ENCODE results near the gene RASIP1.

RASIP1 gene

DNA sequence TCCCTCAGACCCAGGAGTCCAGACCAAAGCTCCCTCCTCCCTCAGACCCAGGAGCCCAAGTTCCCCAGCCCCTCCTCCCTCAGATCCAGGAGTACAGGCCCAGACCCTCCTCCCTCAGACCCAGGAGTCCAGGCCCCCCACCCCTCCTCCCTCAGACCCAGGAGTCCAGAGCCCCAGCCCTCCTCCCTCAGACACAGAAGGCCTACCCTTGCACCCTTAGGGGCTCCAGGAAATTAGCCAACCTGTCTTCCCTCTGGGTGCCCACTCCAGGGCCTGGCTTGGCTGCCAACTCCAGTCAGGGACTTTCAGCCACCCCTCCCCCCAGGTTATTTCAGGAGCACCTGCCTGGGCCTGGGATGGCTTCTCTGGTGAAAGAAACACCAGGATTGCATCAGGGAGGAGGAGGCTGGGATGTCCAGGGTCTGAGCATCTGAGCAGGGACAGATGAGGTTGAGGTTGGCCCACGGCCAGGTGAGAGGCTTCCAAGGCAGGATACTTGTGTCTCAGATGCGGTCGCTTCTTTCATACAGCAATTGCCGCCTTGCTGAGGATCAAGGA lies 14.8 kb upstream of the RASIP1 start, which contains the start of gene FGF21:
Gene FGF21, plus strand, starts transcription at position 441 of the 558 bp plus-strand sequence. CDS start 713 bp downstream, outside the sequence.
- DNase-seq (no peak), ATAC-seq (no peak)

DNA sequence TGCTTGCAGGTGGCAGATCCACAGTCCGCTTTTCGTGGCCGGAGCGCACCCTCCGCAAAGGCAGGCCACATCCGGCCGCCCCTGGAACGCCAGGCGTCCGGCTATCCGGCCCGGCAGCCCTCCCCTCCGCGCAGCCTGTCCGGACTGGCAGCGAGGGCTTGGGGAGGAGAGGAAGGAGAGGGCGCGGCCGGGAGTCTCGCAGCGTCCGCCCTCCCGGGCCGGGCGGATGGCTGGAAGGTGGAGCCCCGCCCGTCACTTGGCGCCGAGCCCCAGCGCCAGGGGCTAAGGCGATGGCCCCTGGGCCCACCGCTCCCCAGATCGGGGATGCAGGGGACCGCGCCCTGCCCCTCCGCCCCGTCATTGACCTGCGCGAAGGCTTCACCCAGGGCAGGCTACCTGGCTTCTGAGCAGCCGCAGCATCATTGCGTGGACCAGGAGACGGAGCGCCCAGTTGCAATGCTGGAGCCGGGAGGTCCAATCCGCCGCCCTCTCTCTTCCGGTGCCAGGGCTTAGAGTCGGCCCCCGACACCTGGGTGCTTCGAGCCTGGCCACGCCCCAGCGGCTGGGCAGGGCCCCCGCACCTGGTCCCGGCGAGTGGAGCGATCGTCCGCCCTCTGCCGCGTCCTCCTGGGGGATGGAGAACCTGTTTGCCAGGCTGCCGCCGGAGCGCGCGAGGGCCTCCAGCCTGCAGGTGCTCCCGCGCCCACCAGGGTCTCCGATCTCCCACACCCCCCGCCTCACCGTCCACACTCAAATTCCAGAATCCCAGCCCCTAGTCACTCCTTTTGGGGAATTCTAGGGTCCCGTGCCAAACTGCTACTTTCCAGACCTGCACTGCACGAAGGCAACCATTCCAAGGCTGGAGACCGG lies 12.3 kb upstream of the RASIP1 start, which contains the start of gene FUT1:
Gene FUT1, minus strand, starts transcription at position 146 of the 870 bp plus-strand sequence. CDS start 1,360 bp downstream, outside the sequence.
- ATAC-seq (peak; percentile 59), DNase-seq (peak; percentile 32)

DNA sequence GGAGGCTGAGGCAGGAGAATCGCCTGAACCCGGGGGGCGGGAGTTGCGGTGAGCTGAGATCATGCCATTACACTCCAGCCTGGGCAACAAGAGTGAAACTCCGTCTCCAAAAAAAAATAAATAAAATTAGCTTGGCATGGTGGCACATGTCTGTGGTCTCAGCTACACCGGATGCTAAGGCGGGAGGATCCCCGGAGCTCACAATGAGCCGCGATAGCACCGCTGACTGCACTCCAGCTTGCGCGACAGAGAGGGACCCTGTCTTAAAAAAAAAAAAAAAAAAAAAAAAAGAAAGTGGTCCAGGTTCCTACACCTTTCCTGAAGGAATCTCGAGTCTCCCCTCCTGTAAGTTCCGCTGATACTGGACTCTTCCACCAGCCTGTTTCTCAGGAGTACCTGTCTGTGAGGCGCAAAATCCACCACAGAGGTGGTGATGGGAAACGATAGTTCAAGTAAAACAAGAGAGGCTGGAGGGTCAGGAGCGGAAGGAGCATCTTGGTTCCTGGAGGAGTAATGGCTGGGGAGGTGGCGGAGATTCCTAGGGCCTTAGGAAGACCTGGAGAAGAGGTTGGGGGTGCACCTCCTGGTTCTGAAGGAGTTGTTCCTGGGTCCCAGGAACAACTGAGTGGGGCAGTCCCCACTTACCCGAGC lies 11.6 kb upstream of the RASIP1 start:
- DNase-seq, result no peak
- no peak for ATAC-seq

DNA sequence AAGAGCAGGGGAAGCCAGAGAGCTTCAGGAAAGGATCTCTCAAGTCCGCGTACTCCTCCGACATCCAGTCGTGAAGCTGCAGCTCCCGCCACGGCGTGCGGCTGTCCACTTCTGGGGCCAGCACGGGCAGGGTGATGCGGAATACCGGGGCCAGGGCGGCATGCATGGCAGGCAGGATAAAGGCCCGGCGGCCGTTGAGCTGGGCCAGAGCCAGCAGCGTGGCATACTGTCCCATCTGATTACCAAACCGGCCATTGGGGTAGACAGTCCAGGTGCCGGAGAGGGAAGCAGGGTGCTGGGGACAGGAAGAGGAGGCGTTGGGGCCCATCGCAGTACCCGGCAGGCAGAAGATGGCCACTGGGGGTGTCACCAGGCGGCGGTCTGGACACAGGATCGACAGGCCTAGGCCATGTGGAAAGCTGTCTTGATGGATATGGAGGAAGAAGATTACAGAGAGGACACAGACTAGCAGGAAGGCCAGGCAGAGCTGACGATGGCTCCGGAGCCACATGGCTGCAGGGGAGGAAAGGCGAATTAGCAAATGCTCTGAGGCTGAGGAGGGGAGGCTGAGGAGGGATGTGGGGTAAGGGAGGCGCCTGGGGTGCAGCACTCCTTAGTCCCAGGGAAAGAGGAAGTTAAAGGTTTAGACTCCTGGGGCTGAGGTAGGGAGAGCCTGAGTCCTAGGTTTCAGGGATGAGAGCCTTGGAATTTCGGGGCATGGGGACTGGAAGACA lies 10.5 kb upstream of the RASIP1 start:
- no peak for ATAC-seq
- DNase-seq, result no peak

DNA sequence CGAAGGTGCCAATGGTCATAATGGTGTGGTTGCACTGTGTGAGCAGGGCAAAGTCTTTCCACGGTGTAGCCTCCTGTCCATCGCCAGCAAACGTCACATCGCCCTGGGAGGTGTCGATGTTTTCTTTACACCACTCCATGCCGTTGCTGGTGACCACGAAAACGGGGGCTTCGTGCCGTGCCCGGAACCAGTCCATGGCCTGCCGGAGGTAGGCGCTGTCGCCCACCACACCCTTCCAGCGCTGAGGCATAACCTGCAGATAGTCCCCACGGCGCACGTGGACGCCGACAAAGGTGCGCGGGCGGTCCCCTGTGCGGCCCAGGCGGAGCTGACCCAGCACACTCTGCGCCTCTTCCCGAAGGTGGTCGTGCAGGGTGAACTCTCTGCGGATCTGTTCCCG lies 9.9 kb upstream of the RASIP1 start:
- DNase-seq, result no peak
- no peak for ATAC-seq

DNA sequence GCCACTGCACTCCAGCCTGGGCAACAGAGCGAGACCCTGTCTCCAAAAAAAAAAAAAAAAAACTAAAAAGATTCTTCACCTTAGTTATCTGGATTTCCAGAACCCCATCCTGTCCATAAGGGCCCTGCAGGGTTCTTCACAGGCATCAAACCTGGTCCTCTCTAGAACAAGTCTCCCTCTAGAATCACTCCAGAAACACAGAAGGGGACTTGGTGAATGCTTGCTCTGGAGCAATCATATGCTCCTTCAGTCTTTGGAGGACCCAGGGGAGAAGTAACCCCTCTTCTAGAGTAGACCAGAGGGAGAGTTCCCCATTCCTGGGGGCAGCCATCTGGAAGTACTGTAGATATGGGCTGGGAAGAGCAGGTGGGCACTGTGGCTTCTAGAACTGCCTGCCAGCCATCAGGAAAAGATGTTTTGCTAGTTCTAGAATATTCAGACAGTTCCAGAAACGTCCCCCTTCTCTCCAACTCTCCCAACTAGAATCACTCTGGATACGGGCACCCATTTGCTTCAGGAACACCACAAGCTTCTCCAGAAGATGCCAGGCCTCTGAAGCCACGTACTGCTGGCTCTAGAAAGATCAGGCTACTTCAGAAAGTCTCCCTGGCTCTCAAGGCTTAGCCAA lies 9.3 kb upstream of the RASIP1 start:
- DNase-seq (no peak), ATAC-seq (no peak)

DNA sequence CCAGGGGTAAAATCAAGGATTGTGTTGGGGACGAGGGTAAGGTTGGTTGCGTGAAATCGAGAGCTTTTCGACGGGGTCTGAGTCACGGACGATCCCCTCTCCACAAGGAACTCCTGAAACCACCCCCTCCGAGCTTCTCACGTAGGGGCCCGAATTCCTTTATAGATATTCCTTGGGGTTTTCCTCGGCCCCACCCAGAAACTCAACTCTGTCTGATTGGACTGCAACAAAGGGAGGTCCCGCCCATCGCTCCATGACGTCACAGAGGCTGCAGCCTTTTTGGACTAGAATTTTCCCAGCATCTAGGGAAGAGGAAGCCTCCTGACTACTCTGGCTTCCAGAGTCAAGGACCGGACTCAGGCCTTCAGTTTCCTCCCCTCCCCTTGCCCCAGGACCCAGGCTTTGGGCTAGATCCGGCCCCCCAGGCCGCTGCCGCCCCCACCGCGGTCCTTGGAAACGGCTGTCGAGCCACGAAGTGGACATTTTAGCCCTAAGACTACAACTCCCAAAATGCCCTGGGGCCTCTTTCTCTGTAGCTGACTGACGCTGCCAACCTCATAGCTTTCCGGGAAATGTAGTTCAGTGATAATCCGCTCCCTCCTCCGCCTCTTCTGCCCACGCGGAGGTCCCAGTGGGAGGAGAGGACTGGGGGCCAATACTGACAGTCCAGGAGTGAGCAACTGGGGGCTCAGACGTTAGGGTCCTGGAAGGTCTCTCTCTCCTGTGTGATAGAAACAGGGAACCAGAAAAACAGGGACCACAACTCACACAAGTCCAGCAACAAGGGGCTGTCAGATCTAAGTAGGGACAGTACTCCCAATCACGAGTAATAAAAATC lies 6.5 kb upstream of the RASIP1 start, which contains the start of gene IZUMO1:
Gene IZUMO1, minus strand, starts transcription at position 172 of the 838 bp plus-strand sequence. CDS start 1,050 bp downstream, outside the sequence.
- DNase-seq, result peak; percentile 63
- peak; percentile 65 for ATAC-seq

DNA sequence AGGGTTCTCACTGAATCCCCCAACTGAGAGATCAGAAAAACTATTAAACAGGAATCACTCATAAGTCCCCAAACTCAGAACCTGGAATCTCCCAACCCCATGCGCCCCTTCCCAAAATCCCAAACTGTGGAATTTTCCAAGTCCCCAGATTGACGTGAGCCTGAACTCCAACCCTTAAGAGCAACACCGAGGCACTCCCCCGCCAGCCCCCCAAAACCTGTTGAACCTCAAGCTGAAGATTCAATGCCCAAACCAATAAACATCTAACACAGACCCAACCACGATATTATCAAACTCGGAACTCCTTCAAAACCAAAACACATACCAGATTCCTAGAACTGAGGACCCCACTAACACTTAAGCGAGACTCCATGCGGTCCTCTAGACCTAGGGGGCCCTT lies 5.7 kb upstream of the RASIP1 start:
- ATAC-seq, result no peak
- no peak for DNase-seq

DNA sequence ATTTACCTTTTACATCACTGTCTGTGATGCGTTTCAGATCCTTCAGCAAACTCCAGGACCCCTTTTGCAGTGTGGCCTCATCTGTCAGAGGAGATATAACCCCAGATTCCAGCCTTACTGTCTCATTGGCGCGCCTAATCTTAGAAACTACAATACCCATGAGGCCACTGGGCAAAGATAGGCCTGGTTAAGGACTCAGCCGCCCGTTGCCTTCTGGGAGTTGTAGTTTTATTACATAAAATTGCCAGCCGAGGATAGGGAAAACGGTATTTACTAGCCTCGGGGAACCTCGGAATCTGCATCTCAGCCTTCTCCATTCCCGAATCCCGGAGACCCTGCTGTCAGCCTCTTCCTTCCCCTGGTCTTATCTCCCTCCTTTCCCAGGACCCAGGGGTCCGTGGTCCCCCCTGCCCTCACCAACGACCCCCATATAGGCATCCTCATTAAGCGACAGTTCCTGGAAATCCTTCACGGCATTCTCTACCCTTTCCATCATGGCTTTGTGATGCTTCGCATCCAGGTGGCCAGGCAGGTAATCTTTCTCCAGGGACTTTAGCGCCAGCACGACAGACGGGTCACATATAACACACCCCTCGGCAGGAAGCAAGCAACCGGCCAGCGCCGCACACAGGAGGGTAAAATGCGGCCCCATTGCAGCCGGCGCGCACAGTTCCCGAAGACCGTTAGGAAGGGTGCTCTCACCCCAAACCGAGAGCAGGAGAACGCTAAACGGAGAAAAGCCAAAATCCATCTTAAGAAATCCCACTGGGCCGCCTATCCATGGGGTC lies 5.0 kb upstream of the RASIP1 start:
- ATAC-seq (peak; percentile 74), DNase-seq (peak; percentile 51)

DNA sequence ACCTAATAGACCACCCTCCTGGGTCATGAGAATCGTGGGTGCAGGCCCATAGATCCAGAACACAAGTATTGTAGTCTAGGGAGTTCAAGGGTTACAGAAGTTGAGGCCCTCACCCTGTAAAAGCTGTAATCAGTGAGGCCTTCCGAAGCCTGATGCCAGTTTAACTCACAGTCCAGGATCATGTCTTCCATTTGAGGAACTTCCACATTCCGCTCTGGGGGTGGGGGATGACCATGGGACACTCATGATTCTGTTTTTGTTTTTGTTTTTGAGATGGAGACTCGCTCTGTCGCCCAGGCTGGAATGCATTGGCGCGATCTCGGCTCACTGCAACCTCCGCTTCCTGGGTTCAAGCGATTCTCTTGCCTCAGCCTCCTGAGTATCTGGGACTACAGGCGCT lies 1.7 kb upstream of the RASIP1 start:
- ATAC-seq, result no peak
- no peak for DNase-seq

DNA sequence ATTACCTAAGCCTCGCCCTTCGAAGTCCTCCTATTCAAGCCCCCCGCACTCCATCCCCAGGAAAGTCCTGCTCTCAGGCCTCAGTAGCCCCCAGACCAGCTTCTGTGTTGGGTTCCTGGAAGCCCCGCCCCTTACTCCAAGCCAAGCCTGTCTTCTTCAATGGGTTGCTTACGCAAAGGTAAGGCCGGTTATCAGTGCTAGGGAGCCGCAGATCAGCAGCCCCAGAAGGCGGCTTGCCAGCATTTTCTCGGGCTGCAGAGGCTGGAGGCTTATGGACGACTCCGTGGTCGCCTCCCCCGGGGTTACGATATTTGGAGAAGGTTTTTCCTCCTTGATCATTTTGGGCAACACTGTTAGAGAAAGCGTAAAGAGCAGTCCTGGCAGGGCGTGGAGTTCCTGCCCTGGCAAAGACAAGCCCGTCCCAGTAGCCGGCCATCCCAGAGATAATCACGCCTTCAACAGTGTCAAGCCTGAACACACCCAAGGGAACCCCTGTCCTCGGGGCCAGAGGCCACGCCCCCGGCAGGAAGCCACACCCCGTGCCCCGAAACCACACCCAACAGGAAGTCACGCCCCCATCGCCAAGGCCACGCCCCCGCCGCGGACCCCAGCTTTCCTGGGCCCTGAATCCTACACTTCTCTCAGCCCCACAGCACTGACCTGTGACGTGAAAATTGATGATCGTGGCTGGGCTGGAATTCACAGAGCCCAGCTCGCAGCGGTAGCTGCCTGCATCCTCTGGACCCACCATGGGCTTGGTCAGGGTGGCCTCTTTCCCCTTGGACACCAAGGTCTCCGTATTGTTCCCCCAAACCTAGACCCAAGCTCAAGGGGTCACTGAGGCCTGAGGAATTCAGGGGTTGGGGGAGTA lies 954 bp upstream of the RASIP1 start:
- DNase-seq, result peak; percentile 65
- ATAC-seq, result no peak

DNA sequence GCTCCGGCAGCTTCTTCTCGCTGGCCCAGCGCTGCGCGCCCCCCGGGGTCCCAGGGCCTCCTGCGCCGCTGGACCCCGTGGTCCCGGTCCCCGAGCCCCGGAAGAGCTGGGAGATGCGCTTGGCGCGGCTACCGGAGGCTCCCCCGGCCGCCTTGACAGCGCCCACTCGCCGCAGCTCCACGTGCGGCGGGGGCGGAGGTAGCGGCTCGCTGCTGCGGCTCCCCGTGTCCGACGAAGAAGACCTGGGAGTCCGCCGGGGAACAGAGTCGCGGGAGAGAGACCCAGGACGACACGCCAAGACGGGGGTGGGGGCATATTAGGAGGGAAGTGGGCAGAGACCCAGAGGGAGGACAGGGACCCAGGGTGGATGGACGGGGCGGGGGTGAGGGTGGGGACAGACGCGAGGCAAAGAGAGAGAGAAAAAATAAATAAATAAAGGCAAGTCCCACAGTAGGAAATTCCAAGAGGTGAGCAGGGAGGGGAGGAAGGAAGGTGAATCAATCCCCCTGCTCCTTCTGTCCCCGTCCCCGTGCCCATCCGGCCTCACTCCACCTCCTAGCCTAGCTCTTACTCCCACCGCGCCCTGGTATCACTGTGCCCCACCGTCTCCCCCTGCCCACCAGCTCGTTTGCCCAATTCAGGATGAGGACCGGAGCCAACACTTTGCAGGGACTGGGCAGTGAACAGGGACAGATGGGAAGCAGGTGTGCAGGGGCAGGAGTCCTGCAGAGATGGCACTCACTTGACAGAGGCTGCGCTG lies 826 bp downstream of the RASIP1 start:
- DNase-seq, result no peak
- no peak for ATAC-seq

DNA sequence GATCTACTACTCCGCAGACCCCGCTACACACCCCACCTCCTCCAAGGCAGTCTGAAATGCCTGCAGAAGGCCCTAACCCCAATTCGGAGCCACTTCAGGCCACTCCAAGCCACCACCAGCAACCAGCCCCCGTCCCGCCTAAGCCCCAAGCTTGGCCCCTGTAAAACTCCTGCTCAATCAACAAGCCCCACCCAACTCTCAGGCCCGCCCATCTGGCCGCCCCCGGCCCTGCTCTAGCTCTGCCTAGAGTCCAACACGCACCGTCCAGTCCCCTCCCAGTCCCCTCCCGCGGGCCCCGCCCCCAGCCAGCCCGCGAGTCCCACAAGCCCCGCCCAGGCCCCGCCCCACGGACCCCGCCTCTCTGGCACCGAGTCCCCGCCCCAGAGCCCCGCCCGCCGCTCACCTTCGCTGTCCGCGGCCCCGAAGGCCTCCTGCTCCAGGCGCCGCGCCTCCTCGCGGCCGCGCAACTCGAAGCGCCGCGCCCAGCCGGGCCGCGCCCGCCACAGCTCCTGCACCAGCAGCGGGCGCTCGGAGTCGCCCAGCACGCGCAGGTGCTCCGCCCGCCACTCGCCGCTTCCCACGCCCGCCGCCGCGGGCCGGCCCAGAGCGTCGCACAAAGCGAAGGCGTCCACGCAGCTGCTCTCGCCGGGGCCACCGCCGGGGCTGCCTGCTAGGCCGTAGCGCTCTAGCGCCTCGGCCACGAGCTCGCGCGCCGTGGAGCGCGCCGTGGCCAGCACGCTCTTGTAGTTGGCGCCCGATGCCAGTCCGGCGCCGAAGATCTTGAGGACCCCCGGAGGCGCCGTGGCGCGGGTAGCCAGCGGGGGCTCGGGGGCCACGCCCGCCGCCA lies 1.6 kb downstream of the RASIP1 start:
- peak; percentile 93 for ATAC-seq
- DNase-seq, result peak; percentile 97

DNA sequence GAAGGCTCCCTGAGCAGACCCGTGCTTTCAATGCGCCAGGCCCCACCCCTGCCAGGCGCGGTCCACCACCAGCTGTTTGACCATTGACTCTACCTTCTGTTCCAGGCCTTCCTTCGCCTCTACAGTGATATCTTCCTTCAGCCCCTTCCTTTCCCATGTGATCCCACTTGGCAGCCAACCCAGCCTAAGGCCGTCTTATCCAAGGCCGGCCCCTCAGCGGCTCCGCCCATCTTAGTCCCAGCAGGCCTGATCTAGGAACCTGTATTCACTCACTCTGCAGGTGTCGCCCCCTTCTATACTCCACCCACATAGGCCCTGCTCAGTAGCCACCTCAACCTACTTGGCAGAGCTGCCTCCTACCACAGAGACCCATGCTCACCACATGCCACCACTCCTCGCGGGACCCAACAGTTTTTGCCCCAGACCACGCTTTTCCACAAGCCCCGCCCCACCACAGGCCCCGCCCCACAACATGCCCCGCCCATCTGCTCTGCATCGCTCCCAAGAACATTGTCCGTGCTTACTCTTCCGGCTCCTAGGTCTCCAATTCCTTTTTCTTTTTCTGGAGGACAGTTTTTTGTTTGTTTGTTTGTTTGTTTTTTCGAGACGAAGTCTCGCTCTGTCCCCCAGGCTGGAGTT lies 2.9 kb downstream of the RASIP1 start:
- DNase-seq, result no peak
- ATAC-seq, result no peak

DNA sequence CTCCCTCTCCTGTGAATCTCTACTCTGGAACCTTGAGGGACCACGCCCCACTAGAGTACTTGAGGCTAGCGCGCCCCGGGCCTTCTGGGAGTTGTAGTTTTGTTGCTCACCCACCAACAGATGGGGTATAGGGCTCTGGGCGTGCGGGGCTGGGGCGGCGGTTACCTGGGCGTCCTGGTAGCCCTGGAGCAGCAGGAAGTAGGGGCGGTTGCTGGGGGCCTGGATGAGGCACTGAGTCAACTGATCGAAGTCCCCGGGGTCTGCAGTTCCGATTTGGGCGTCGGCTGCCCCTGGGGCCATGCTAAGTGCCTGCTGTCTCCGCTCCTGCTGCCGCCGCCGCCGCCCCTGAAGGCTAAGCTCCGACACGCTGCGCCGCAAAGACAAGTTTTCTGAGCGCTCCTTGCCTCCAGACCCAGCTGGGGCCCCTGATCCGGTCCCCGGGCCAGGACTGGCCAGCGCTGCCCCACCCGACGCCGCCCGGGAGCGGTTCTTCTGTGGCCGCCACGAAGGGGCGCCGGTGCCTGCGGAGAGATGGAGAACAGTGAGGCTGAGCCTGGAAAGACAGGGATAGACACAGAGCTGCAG lies 5.3 kb downstream of the RASIP1 start:
- DNase-seq (no peak), ATAC-seq (no peak)

DNA sequence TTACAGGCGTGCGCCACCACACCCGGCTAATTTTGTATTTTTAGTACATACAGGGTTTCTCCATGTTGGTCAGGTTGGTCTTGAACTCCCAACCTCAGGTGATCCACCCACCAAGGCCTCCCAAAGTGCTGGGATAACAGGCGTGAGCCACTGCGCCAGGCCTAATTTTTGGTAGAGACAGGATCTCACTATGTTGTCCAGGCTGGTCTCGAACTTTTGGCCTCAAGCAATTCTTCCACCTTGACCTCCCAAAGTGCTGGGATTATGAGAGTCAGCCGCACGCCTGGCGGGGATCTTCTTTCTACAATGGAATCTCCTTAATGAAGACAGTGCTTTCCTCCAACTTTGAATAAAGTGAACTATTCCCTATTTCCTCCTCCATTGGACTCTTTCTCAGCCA lies 5.8 kb downstream of the RASIP1 start:
- ATAC-seq, result no peak
- no peak for DNase-seq
